Smooth muscle cell (in vitro differentiated cells): ENCODE results near the gene THRA. TPM values are rescaled to one million over a fixed set of nuclear protein-coding genes. Genes with fewer than 3 reads are reported as not detected.

ENCODE experiments used
- DNase-seq: peaks from one replicate; lab custom pipeline; 2025; ENCODE audit not compliant: unreplicated experiment; lab: John Stamatoyannopoulos, UW
- H2AFZ ChIP-seq: fragments of 200-600 bp; sonication (generic); 2 replicates; pipeline ENCODE4 v1.6.0; 2016; ENCODE audit warnings: antibody characterized with exemption, low read depth, mild to moderate bottlenecking
- H3F3A ChIP-seq: fragments of 200-600 bp; sonication (generic); 2 replicates; pipeline ENCODE4 v1.6.0; 2017; ENCODE audit warnings: antibody characterized with exemption, low read depth
- H3K27ac ChIP-seq: fragments of 200-600 bp; sonication (generic); 2 replicates; pipeline ENCODE4 v1.5.1; 2016; ENCODE audit warnings: low read depth, mild to moderate bottlenecking
- H3K27me3 ChIP-seq: fragments of 200-600 bp; sonication (generic); 2 replicates; pipeline ENCODE4 v1.6.1; 2016; ENCODE audit warnings: low read depth, mild to moderate bottlenecking
- H3K36me3 ChIP-seq: fragments of 200-600 bp; sonication (generic); 2 replicates; pipeline ENCODE4 v1.5.1; 2016; ENCODE audit warnings: low read depth
- H3K4me1 ChIP-seq: fragments of 200-600 bp; sonication (generic); 2 replicates; pipeline ENCODE4 v1.5.1; 2016; ENCODE audit warnings: low read depth
- H3K4me2 ChIP-seq: fragments of 200-600 bp; sonication (generic); 2 replicates; pipeline ENCODE4 v1.6.0; 2016; ENCODE audit warnings: mild to moderate bottlenecking
- H3K4me3 ChIP-seq: fragments of 200-600 bp; sonication (generic); 2 replicates; pipeline ENCODE4 v1.5.1; 2016; ENCODE audit warnings: mild to moderate bottlenecking
- H3K79me2 ChIP-seq: fragments of 200-600 bp; sonication (generic); 2 replicates; pipeline ENCODE4 v1.6.0; 2016; ENCODE audit warnings: low read depth, mild to moderate bottlenecking
- H3K9ac ChIP-seq: fragments of 200-600 bp; sonication (generic); 2 replicates; pipeline ENCODE4 v1.6.0; 2016; ENCODE audit warnings: low read depth
- H3K9me3 ChIP-seq: fragments of 200-600 bp; sonication (generic); replicated peaks from 2 replicates; pipeline ENCODE4 v1.5.1; 2016; ENCODE audit warnings: low read depth
- H4K20me1 ChIP-seq: fragments of 200-600 bp; sonication (generic); 2 replicates; pipeline ENCODE4 v1.6.0; 2016; ENCODE audit warnings: low read depth
- WGBS: methylation state at CpG from one replicate; pipeline ENCODE4 v1.1.7; 2016; ENCODE audit warnings: low lambda C conversion rate; 5-methylcytosine and 5-hydroxymethylcytosine counted together
- polyA plus RNA-seq: library from polyadenylated mRNA; unstranded; fragments of >200 nt; fragmentation: Nextera tagmentation; extraction: Ambion mirVana; gene quantifications from 2 replicates; pipeline ENCODE4 v1.2.1, GENCODE V29; 2016
- total RNA-seq: library from RNA; depleted of rRNA; stranded (reverse); fragments of >200 nt; gene quantifications from 2 replicates; pipeline ENCODE4 v1.2.3, GENCODE V29; 2014
- TF ChIP-seq, protein P1 (sequence below): fragments of 200-600 bp; sonication (generic); IDR thresholded peaks from 2 replicates; pipeline ENCODE4 v1.5.1; 2017; ENCODE audit warnings: borderline replicate concordance, mild to moderate bottlenecking, antibody characterized with exemption; ENCODE audit not compliant: insufficient read depth, poor library complexity, severe bottlenecking

THRA gene
- total and polyA plus RNA-seq, 2 experiments from 2014 or later, result 15.6 to 21.2 TPM

DNA sequence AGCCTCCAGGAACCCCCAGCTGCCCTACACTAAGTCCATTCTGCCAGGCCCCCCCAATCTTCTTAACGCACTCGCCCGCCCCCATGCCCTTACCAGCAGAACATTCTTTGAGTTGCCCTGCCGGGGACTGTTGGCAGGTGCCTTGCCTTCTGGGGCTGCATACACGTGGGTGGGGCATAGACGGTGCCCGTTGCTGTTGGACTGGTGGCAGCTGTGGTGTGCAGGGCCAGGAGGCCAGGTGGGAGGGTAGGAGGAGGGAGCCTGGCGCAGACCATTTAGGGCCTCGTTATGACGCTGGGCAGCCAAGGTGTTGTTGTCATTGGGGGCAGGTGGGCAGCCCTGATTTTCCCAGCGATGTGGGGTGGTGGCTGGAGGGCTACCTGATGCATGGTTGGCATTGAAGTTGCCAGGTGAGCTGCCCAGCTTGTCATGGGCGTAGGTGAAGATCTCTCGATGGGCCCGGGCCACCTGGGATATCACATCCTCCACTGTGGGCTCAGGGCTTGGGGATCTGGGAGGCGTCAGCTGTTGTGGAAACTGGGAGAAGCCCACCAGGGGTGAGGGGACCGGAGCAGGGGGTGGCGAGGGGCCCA, 32.7 kb downstream of the THRA start:
- Histone ChIP-seq H3K36me3 (no peaks in the 10 kb centered on the region), H3K9me3 (no peaks in the 10 kb centered on the region), H2AFZ (no peak overlapping the region), H3K9ac (no peak overlapping the region), H4K20me1 (peaks cover 12% of the 10 kb centered on the region), H3F3A (peaks cover 21% of the 10 kb centered on the region), H3K27me3 (no peaks in the 10 kb centered on the region), H3K27ac (no peak overlapping the region), H3K4me3 (no peak overlapping the region), H3K4me1 (peaks cover 7% of the 10 kb centered on the region), H3K4me2 (no peak overlapping the region), H3K79me2 (peaks cover 4% of the 10 kb centered on the region)
- WGBS, result 97% methylated on average over 14 of the region's 17 CpGs
- TF ChIP-seq, protein P1, sequence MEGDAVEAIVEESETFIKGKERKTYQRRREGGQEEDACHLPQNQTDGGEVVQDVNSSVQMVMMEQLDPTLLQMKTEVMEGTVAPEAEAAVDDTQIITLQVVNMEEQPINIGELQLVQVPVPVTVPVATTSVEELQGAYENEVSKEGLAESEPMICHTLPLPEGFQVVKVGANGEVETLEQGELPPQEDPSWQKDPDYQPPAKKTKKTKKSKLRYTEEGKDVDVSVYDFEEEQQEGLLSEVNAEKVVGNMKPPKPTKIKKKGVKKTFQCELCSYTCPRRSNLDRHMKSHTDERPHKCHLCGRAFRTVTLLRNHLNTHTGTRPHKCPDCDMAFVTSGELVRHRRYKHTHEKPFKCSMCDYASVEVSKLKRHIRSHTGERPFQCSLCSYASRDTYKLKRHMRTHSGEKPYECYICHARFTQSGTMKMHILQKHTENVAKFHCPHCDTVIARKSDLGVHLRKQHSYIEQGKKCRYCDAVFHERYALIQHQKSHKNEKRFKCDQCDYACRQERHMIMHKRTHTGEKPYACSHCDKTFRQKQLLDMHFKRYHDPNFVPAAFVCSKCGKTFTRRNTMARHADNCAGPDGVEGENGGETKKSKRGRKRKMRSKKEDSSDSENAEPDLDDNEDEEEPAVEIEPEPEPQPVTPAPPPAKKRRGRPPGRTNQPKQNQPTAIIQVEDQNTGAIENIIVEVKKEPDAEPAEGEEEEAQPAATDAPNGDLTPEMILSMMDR, result no peak
- DNase-seq, result no peak

DNA sequence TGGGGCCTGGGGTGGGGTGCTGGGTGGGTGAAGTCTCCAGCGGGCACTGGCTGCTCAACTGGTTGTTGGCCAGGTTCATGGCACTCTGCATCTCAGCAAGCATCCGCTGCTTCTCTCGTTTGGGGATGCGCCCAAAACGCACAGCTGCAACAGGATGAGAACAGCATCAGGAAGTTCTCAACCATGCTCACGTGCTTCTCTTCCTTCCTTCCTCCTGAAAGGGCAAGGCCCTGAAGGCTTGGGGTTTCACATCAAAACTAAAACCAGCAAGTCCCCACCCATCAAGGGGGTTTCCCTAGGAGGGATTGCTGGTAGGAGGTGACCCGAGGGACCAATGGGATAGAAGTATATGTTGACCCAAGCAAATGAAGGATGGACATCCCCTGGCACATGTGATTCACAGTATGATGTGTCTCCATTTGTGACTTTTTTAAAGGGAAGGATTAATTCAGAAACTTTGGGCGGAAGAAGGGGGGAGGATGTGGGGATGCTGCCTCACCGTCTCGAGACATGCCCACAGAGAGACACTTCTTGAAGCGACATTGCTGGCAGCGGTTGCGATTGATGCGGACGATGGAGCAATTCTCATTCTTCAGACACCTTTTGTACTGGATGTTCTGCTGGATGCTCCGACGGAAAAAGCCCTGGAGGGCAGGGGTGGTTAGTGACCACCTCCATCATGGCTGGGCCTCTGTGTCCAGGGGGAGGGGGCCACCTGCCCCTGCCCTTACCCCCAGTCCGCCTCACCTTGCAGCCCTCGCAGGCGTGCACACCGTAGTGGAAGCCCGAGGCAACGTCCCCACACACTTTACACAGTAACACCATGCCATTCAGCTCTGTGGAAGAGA, 33.4 kb downstream of the THRA start:
- TF ChIP-seq, protein P1, result no peak
- no peak for DNase-seq
- H3F3A ChIP-seq, result peaks cover 21% of the 10 kb centered on the region

DNA sequence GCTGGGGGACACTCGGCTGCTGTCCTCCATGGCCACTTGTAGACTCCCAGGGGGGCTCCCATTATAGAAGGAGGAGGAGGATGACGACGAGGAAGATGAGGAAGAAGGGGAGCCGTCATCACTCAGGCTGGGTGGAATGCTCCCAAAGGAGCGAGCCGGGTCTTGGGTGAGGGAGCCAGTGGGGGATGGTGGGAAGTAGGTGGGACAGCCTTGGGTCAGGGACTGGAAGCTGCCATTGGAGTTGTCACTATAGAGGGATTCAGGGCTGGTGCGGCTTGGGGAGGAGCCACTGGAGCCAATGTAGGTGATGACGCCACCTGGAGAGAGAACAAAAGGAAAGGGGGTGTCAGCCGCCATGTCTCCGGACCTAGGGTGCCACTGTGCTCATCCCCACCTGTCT, 34.3 kb downstream of the THRA start:
- TF ChIP-seq, protein P1, result no peak
- no peaks in the 10 kb centered on the region for H3K27me3 ChIP-seq
- H3K9ac ChIP-seq, result no peak overlapping the region
- H3K4me2 ChIP-seq, result peak overlapping the region; percentile 97
- H2AFZ ChIP-seq, result no peak overlapping the region
- H3K36me3 ChIP-seq, result no peaks in the 10 kb centered on the region
- DNase-seq, result no peak
- H3K79me2 ChIP-seq, result peaks cover 4% of the 10 kb centered on the region
- H3K27ac ChIP-seq, result no peak overlapping the region
- peaks cover 12% of the 10 kb centered on the region for H4K20me1 ChIP-seq
- peaks cover 21% of the 10 kb centered on the region for H3F3A ChIP-seq
- H3K9me3 ChIP-seq, result no peaks in the 10 kb centered on the region
- H3K4me1 ChIP-seq, result peaks cover 15% of the 10 kb centered on the region
- 97% methylated on average over 10 of the region's 10 CpGs for WGBS
- H3K4me3 ChIP-seq, result no peak overlapping the region

More for the DNA sequence above, 33.4 kb downstream of the THRA start:
- H3K27ac ChIP-seq, result no peak overlapping the region
- H3K36me3 ChIP-seq, result no peaks in the 10 kb centered on the region
- H3K79me2 ChIP-seq, result peaks cover 4% of the 10 kb centered on the region
- no peak overlapping the region for H2AFZ ChIP-seq
- H3K27me3 ChIP-seq, result no peaks in the 10 kb centered on the region
- H3K4me3 ChIP-seq, result no peak overlapping the region
- H3K9me3 ChIP-seq, result no peaks in the 10 kb centered on the region
- H3K4me1 ChIP-seq, result peaks cover 10% of the 10 kb centered on the region
- no peak overlapping the region for H3K9ac ChIP-seq
- 96% methylated on average over 23 of the region's 23 CpGs for WGBS
- H4K20me1 ChIP-seq, result peaks cover 12% of the 10 kb centered on the region
- no peak overlapping the region for H3K4me2 ChIP-seq
